Inflammatory macrophage treated with lipopolysaccharide for 1 hour (primary cell): ENCODE results near the gene TXN2.

Experiments used
- DNase-seq, 2 donors: peaks; one replicate each; pipeline ENCODE4 v3.0.0-alpha.2; 2020 to 2022

Gene TXN2

GRCh38 chr22:36480941-36481392, 473 bp downstream of the TXN2 start:
- peak in 1 of 2 donors; percentile 79 for DNase-seq

GRCh38 chr22:36478966-36479365, 2.5 kb downstream of the TXN2 start:
- no peak for DNase-seq

DNA sequence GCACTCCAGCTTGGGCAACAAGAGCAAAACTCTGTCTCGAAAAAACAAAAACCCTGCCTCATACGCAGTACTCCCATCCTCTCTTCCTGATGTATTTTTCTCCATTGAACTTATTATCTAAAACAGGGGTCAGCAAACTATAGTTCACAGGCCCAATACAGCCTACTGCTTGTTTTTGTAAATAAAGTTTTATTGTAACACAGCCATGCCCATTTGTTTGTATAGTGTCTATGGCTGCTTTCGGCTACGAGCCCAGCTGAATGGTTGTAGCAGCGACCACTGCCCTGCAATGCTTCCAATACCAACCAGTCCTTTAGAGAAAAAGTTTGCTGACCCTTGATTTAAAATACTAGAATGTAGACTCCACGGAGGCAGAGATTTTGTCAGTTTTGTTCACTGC, 6.1 kb downstream of the TXN2 start:
- no peak for DNase-seq

DNA sequence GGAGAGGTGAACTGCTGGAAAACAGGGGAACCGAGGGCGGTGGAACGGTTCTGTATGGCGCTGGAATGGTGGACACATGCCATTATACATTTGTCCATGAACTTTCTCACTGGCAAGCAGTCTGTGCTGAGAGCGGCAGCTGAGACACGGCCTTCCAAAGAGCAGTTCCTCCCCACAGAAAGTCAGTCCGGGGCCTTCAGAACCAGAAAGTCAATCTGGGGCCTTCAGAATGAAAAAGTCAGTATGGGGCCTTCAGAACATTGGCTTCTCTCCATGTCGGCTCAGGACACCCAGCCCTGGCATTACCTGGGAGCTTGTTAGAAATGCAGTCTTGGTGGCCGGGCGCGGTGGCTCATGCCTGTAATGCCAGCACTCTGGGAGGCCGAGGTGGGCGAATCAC, 8.8 kb downstream of the TXN2 start:
- no peak for DNase-seq

- DNase-seq, result no peak
Observed at GRCh38 chr22:36471341-36471821, 10.1 kb downstream of the TXN2 start.

GRCh38 chr22:36470994-36471331, 10.5 kb downstream of the TXN2 start:
- DNase-seq, result no peak

DNA sequence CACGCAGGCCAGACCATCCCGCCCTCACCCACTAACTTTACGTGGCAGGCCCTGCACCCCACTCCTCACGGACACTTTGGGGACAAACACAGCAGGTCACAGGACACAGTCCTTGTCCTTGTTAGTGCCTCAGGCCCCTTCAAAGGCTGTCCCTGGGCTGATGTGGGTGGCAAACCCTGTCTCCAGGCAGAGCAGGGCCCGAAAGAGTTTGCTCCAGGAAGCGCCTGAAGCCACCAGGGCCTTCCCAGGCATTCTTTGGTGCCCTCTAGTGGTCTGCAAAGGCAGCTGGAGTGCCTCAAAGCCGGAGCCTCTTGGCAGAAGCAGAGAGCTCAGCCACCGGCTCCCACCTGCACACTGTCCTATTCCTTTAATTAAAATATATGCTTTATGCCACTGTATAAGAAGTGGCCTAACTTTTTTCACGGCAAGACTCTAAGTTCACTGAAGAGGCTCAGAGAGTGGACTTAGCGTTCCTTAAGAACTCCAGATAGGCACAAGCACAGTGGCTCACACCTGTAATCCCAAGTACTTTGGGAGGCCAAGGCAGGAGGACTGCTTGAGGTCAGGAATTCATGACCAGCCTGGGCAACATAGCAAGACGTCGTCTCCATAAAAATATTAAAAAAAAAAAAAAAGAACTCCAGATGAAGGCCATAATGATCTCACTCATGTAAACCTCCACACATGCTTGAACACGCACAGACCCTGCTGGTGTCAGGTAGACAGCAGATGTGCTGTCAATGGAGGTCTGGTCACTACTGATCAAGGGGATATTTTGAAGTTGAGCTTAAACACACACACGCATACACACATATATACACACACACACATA, 11.1 kb downstream of the TXN2 start:
- DNase-seq, result peak; percentile 68 to 88

- DNase-seq, result no peak
Observed at GRCh38 chr22:36469094-36469710, 12.2 kb downstream of the TXN2 start.

GRCh38 chr22:36467946-36468345, 13.5 kb downstream of the TXN2 start:
- DNase-seq, result peak in 1 of 2 donors; percentile 9

- no peak for DNase-seq
Observed at GRCh38 chr22:36467042-36467810, 14.2 kb downstream of the TXN2 start.

GRCh38 chr22:36466258-36466657, 15.2 kb downstream of the TXN2 start:
- DNase-seq, result no peak

DNA sequence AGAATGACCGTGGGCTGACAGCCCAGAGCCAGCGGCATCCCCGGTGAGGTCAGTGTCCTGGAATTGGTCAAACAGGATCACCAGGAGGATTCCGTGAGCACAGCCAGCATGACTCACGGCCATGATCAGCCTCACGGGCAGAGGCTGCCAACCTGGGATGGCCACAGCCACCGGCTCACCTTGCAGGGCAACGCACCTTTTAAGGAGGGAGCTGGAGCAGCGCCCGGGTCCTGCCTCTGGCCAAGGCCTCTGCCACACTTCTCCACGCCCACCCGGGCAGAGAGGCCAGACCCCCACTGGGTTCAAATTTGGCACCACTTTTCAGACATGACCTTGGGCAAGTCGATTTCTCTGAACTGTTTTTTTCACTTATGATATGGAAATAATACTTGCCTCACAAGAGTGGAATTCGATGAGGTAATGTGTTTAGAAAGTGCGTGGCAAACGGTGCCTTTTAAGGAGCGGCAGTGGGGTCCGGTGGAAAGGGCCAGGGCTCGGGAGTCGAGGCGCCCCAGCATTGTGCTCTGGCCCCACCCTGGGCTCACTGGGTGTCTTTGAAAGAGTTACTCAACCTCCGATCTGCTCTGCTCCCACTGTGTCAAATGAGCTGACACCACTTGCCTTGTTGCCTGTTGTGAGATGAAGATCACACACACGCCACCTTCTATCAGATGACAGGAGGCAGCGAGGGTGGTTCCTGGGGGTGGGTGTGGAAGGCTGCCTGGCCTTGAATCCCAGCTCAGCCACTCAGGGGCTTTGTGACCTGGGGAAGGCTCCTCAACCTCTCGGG, 16.0 kb downstream of the TXN2 start:
- DNase-seq, result no peak

- DNase-seq, result no peak
Observed at GRCh38 chr22:36464715-36465231, 16.7 kb downstream of the TXN2 start.

DNA sequence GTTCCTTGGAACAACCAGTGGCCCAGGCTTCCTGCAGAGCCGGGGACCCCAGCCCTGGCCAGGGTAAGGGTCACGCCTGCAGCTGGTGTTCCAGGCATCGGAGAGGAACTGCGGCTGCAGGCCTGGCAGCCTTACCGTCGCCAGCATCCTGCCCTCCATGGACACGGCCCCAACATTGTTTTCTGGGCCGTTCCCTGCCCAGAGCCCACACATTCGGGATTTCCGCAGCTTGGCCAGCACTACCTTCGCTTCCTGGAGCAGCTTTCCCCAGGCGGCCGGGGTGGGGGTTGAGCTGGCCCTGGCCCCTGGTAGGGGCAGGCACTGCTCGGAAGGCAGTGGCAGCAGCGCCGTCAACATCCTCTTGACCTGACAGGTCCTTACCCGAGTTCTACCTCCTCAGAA, 17.7 kb downstream of the TXN2 start:
- DNase-seq, result no peak

DNA sequence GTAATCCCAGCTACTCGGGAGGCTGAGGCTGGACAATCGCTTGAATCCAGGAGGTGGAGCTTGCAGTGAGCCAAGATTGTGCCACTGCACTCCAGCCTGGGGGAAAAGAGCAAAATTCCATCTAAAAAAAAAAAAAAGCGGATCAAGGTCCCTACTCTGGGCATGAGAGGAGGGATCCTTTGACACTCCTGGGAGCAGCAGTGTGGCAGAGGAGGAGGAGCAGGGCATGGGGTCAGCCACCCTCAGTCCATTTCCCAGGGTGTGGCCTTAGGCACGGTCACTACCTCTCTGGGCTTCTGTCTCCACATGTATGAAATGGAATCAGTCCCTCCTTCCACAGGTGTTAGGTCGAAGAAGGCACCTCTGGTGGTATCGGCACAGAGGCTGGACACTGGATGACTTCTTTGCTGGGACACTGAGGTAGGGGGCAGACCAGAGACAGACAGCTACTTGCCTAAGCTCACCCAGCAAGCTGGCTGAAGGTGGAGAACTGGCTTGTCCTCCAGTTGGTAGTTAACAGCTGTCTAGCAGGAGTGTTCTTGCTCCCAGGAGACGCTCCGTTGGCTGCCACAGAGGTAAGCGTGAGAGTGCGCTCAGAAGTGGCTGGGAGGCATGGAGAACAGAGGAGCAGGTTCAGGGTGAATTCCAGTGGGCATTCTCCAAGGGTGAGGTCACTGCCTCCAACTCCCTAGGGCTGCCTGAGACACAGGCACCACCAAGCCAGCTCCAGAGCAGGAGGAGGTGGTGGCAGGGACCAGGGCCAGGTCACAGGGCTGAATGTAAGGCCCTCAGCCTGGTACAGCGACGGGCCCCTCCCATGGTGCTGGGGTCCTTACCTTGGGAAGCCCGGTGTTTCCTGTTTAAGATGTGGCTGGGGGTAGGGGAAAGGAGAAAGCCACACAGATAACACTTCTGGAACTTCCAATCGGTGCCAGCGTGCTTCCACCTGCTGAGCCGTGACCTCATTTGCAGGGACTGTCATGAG, 19.5 kb downstream of the TXN2 start:
- DNase-seq, result no peak

DNA sequence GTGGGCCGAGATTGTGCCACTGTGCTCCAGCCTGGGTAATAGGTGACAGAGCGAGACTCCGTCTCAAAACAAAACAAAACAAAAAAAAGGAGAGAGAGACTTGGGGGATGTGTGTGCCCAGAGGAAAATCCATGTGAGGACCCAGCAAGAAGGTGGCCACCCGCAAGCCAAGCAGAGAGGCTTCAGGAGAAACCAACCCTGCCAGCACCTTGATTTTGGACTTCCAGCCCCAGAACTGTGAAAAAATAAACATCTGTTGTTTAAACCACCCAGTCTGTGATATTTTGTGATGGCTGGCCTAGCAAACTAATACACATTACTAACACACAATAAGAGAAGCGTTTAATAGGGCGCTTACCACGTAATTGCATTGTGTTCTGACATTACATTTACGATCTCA, 21.2 kb downstream of the TXN2 start:
- DNase-seq, result no peak

GRCh38 chr22:36457688-36458450, 23.6 kb downstream of the TXN2 start:
- no peak for DNase-seq

DNA sequence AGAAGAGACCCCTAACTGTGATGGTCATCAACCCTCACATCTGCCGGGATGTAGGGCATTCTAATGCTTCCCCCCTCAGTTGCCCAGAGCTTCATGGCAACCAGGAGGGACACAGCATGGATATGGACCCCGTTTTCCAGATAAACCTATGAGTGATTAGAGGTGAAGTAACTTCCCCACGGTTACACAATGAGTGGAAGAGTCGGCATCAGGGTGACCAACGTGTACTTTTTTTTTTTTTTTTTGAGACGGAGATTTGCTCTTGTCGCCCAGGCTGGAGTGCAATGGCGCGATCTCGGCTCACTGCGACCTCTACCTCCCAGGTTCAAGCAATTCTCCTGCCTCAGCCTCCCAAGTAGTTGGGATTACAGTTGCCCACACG, 25.0 kb downstream of the TXN2 start:
- DNase-seq, result no peak

DNA sequence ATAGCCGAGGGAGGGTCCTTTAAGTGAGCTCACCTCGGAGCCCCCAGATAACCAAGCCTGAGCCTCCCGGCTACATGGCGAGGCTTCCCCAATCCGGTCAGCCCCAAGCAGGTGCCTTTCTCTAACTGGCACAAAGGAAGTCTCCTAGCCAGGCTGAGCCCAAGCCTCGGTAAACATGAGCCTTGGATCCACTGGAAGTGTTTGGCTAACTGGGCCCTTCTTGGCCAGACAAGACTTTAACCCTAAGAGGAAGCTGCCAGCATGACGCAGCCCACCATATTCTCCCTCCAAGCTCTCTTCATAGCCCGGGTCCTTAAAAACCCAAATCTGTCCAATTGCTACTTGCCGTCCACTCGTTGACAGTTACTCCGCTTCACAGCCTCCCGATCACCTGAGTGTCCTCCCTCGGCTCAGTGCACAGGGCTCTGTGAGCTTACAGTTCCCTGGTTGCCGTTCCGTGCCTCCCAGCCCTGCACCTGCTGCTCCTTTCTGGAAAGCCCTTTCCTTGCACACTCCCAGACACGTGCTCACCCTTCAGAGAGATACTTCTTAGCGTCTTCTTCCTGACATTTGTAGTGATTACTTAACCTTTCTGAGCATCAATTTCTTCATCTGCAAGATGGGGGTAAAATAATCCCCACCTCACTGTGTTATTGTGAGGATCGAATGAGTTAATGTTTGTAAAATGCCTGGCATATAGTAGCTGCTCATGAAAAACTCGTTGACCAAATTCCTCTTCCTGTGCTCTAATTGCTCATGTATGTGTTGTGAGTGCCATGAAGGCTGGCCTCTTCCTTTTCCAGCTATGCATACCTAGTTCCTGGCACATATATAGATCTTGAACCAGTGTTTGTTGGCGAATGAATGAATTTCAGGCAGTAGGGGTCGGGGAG, 25.6 kb downstream of the TXN2 start:
- DNase-seq, result no peak
